ENCODE results near the gene THAP8. TPM values are rescaled to one million over a fixed set of nuclear protein-coding genes. Genes with fewer than 3 reads are reported as not detected.

The THAP8 gene
- total RNA-seq, 1 experiment from 2014 or later, result 4.6 TPM

- no peak for TF ChIP-seq EZH2 (IDR thresholded peaks at IDR 0.05; ENCODE audit: borderline replicate concordance, low read depth, low read length, poor library complexity, severe bottlenecking)
- no peak for TF ChIP-seq CTCF (conservative IDR thresholded peaks at IDR 0.05; ENCODE audit: low read depth, low read length)
- Histone ChIP-seq H3K4me1 (ENCODE audit: insufficient read depth, low read length, poor library complexity, severe bottlenecking) (no peaks in the 10 kb centered on the region), H3K36me3 (ENCODE audit: insufficient read depth, low read length, poor library complexity, severe bottlenecking) (peaks cover 51% of the 10 kb centered on the region), H3K27ac (ENCODE audit: low read depth, low read length, poor library complexity, severe bottlenecking) (no peak overlapping the region), H3K4me3 (ENCODE audit: low read depth, low read length, poor library complexity, severe bottlenecking) (no peak overlapping the region), H3K9me3 (ENCODE audit: low read depth, low read length, poor library complexity, severe bottlenecking) (no peaks in the 10 kb centered on the region), H3K27me3 (replicated peaks; ENCODE audit: insufficient read depth, low read depth, low read length, poor library complexity) (no peaks in the 10 kb centered on the region)
- ChIA-PET POLR2A (ENCODE audit: low non-redundant PET) (no interaction called here), CTCF (interaction anchor here (0.6 kb wide), 1 partner anchor 15 kb away, joined by 3 read pairs; no protein-coding TSS in a partner anchor)
- DNase-seq (ENCODE audit: low spot score), result no peak
- BruUV-seq (replicated peaks), result no TSS peak
- intact Hi-C loops (cut with micrococcal nuclease; ENCODE audit: unreplicated experiment), result no loop called here
Measured at GRCh38 chr19:36081385-36081784, 27.3 kb upstream of the THAP8 start.

- Histone ChIP-seq H3K27me3 (replicated peaks; ENCODE audit: insufficient read depth, low read depth, low read length, poor library complexity) (no peaks in the 10 kb centered on the region), H3K9me3 (ENCODE audit: low read depth, low read length, poor library complexity, severe bottlenecking) (no peaks in the 10 kb centered on the region), H3K4me3 (ENCODE audit: low read depth, low read length, poor library complexity, severe bottlenecking) (no peak overlapping the region), H3K36me3 (ENCODE audit: insufficient read depth, low read length, poor library complexity, severe bottlenecking) (peaks cover 55% of the 10 kb centered on the region), H3K27ac (ENCODE audit: low read depth, low read length, poor library complexity, severe bottlenecking) (no peak overlapping the region), H3K4me1 (ENCODE audit: insufficient read depth, low read length, poor library complexity, severe bottlenecking) (no peaks in the 10 kb centered on the region)
- DNase-seq (ENCODE audit: low spot score), result no peak
- intact Hi-C loops (cut with micrococcal nuclease; ENCODE audit: unreplicated experiment), result no loop called here
- BruUV-seq (replicated peaks), result no TSS peak
- ChIA-PET CTCF (no interaction called here), POLR2A (ENCODE audit: low non-redundant PET) (no interaction called here)
- TF ChIP-seq CTCF (conservative IDR thresholded peaks at IDR 0.05; ENCODE audit: low read depth, low read length) (no peak), EZH2 (IDR thresholded peaks at IDR 0.05; ENCODE audit: borderline replicate concordance, low read depth, low read length, poor library complexity, severe bottlenecking) (no peak)
Measured at GRCh38 chr19:36079389-36079945, 25.4 kb upstream of the THAP8 start.

GRCh38 chr19:36073121-36073876 is 19.2 kb upstream of the THAP8 start:
- H3K27me3 ChIP-seq (replicated peaks; ENCODE audit: insufficient read depth, low read depth, low read length, poor library complexity), result no peaks in the 10 kb centered on the region
- no peaks in the 10 kb centered on the region for H3K4me1 ChIP-seq (ENCODE audit: insufficient read depth, low read length, poor library complexity, severe bottlenecking)
- intact Hi-C loops (cut with micrococcal nuclease; ENCODE audit: unreplicated experiment), result no loop called here
- H3K4me3 ChIP-seq (ENCODE audit: low read depth, low read length, poor library complexity, severe bottlenecking), result no peak overlapping the region
- DNase-seq (ENCODE audit: low spot score), result no peak
- H3K36me3 ChIP-seq (ENCODE audit: insufficient read depth, low read length, poor library complexity, severe bottlenecking), result peaks cover 55% of the 10 kb centered on the region
- no peak overlapping the region for H3K27ac ChIP-seq (ENCODE audit: low read depth, low read length, poor library complexity, severe bottlenecking)
- no peaks in the 10 kb centered on the region for H3K9me3 ChIP-seq (ENCODE audit: low read depth, low read length, poor library complexity, severe bottlenecking)
- ChIA-PET POLR2A (ENCODE audit: low non-redundant PET) (interaction anchor here (0.6 kb wide), 1 partner anchor 153 kb away, joined by 3 read pairs; no protein-coding TSS in a partner anchor), CTCF (no interaction called here)
- TF ChIP-seq CTCF (conservative IDR thresholded peaks at IDR 0.05; ENCODE audit: low read depth, low read length), result no peak
- TF ChIP-seq EZH2 (IDR thresholded peaks at IDR 0.05; ENCODE audit: borderline replicate concordance, low read depth, low read length, poor library complexity, severe bottlenecking), result no peak
- BruUV-seq (replicated peaks), result no TSS peak

Measured in A673 (cell line).